HG02759 (cell line): ENCODE data around the gene ATXN7L3.
A peak's percentile ranks its signal among the peaks of the same experiment; 100 is the strongest.

Source experiments
- ATAC-seq: cut with Tn5 transposase; IDR thresholded peaks from one replicate; pipeline ENCODE4 v1.9.1; 2021; ENCODE audit warnings: mild to moderate bottlenecking, moderate library complexity; ENCODE audit not compliant: unreplicated experiment

The ATXN7L3 gene

DNA sequence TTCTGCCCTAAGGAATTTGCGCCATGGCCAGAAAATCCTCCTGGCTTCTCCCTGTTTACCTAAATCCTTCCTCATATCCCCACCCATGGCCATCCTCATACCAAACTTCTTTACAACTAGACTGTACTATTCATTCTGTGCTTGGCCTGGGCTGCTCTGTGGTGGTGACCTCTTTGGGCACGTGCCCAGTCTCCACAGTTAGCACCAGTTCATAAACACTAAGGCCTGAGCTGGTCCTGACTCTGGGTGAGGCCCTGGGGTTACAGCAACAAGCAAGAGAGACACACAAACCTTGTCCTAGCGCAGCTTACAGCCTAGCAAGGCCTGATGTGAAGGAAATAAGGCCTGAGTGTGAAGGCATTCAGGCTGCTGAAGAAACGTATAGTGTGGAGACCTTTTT, 3.1 kb upstream of the ATXN7L3 start:
- no peak for ATAC-seq

DNA sequence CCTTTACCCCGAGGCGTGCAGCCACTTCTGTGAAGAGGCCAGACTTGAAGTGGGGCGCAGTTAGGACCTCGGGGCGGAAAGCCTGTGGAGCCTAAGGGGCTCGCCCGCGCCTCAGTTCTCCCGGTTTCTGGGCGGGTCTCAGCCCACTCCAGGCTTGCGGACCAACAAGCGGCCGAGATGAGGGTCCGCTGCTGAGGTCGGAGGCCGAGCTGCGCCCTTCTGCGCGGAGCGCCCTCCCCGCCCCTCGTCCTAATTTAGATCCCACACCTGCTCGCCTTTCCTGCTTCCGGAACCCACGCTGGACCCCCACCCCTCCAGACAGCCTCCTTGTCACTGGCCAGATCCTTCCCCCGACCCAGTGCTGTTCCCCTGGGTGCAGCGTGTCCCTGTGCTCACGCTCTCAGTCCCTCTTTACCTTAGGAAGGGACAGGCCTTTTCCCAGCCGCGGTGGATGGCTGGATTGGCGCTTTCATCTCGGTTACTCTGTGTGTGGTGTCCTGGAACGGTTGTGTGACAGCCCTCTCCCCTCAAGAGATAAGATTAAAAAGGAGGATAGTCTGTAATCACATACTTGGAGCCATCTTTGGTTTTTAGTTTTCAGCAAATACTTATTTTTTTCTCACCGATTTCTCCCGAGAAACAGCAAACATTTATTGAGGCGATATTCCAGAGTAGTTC, 933 bp upstream of the ATXN7L3 start:
- ATAC-seq, result peak; percentile 3

DNA sequence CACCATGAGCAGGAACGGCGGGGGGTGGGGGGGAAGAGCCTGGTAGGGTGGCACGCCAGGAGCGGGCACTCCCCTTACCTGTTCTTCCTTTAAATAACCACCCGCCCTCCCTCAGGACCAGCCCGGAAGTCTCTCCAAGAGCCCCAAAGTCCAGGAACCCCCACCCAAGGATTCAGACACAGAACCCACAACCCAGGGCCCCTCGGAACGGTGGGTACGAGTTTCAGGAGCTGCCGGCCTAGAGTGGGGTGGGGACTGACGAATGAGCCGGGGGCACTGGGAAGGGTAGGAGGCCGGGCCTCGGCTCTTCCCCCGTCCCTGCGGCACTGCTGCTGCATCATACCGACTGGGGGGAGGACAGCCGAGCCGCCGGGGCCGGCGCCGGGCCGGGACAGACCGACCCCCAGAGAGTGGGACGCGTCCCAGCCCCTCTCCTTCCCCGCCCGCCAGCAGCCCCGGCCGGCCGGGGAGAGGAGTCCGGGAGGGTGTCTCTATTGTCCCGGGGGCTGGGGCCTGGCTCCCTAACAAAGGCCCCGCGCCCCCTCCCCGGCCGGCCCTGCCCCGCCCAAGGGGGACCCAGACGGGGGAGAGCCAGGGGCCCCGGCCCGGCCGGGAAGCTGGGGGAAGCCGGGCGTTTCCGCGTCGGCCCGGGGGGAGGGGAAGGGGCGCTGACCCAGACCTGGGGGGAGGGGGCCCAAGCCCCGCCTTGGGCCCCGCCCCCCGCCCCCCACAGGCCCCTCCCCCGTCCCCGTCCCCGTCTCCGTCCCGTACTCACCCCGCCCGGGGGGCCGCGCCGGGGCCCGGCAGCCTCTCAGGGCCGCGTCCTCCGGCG, 747 bp downstream of the ATXN7L3 start:
- peak; percentile 33 for ATAC-seq

GRCh38 chr17:44197980-44198720, 1.5 kb downstream of the ATXN7L3 start:
- ATAC-seq, result no peak

DNA sequence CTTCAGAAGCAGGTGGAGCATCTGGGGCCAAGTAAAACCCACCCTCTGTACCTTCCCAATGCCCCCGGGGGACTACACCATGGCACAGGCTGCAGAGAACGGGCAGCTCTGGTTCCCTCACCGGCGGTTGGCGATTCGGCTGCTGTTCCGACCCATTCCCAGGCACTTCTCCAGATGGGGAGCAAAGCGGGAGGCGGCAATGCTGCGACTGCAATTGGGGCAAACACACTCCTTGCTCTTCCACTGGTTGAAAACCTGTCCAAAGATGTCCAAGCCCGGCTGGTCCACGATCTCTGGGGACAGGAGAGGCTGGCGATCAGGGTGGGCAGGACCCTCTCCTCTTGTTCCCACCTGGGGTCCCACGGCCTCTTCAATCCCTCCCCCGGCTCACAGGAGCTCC, 2.6 kb downstream of the ATXN7L3 start:
- no peak for ATAC-seq

- no peak for ATAC-seq
These were observed 6.2 kb downstream of the ATXN7L3 start for GRCh38 chr17:44193326-44194084.

DNA sequence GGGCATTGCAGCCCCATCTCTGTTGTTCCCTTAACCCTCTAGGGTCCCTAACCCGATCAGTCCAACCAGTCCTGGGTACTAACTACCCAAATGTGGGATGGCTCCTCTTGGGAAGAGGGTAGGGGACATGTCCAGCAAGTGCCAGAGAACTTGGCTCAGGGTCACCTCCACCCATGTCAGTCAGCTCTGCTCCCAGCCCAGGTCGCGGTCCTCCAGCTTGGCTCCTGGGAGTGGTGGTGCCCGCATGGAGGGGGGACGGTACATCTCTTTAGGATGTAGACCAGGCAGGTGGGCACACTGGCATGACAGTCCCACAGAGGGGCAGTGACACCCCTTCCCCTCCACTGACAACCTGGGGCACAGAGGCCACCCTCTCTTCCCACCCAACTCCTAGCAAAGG, 6.9 kb downstream of the ATXN7L3 start:
- ATAC-seq, result no peak

DNA sequence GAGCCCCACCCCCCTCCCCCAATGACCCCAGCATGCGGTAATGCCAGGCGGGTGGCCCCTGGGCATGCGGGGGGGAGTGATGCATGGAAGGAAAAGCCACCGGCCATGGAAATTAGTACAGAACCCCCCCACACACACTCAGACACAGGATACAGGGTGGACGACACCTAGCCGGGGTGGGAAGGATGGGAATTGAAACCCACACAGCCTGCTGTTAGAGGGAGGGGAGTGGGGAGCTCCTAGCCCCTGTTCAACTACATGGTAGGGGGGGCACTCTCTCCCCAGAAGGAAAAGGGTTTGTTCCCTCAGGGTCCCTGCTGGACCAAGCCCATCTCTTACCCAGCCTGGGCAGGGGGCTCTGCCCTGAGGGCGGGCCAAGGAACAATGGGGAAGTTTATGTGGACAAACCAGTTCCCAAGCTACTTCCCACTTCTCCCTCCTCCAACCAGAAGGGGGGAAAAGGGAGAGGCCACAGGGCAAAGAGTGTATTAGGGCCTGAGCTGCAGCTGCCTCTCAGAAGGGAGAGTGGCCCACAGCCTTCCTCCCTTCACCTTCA, 7.7 kb downstream of the ATXN7L3 start:
- ATAC-seq, result no peak

GRCh38 chr17:44191369-44191768, 8.3 kb downstream of the ATXN7L3 start:
- no peak for ATAC-seq

GRCh38 chr17:44190481-44190880, 9.2 kb downstream of the ATXN7L3 start:
- no peak for ATAC-seq

DNA sequence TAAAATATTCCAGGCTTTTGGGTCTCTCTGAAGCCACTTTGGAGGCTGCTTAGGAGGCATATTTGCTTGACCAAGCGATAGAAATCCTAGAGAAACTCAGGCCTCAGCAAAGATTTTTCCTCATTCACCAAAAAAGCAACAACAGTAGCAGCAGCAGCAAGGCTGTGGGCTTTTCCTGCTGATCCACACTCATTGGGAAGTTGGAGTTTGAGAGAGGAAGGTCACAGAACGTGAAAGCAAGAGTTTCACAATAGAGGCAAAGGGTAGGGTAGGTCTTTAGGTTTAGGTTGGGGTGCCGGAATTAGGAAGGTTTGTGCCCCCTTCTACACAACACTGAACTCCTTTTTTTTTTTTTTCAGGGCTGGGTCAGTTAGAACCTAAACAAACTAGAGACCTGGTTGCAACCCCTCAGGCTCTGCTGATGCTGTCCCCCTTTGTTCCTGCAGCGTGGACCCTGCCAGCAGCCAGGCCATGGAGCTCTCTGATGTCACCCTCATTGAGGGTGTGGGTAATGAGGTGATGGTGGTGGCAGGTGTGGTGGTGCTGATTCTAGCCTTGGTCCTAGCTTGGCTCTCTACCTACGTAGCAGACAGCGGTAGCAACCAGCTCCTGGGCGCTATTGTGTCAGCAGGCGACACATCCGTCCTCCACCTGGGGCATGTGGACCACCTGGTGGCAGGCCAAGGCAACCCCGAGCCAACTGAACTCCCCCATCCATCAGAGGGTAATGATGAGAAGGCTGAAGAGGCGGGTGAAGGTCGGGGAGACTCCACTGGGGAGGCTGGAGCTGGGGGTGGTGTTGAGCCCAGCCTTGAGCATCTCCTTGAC, 10.9 kb downstream of the ATXN7L3 start:
- ATAC-seq, result no peak

GRCh38 chr17:44187131-44187899, 12.4 kb downstream of the ATXN7L3 start:
- peak; percentile 49 for ATAC-seq

GRCh38 chr17:44186307-44187130, 13.2 kb downstream of the ATXN7L3 start, which contains the start of gene TMUB2:
Gene TMUB2 (plus strand): TSS chr17:44186972. CDS start chr17:44187709, 737 bp downstream.
- ATAC-seq, result peak; percentile 86

- no peak for ATAC-seq
These were observed 15.4 kb downstream of the ATXN7L3 start for GRCh38 chr17:44184212-44184810.

- ATAC-seq, result no peak
These were observed 16.7 kb downstream of the ATXN7L3 start for GRCh38 chr17:44183024-44183423.

- no peak for ATAC-seq
These were observed 21.6 kb downstream of the ATXN7L3 start for GRCh38 chr17:44178133-44178532.

GRCh38 chr17:44177640-44178039, 22.0 kb downstream of the ATXN7L3 start:
- no peak for ATAC-seq
